HepG2 (cell line): ENCODE results near the gene CELSR2. TPM values are rescaled to one million over a fixed set of nuclear protein-coding genes. Genes with fewer than 3 reads are reported as not detected.
A peak's percentile ranks its signal among the peaks of the same experiment; 100 is the strongest.

Experiments used
- ATAC-seq: fragments of 200-7000 bp; cut with Tn5 transposase; 3 replicates; pipeline ENCODE4 v1.9.1; 2020; ENCODE audit warnings: mild to moderate bottlenecking, moderate library complexity
- BruUV-seq: library from RNA; stranded (reverse); fragments of 400-500 nt; replicated peaks from 2 replicates; lab custom pipeline; 2021; lab: Mats Ljungman, UMichigan
- CTCF ChIA-PET: fragments of 300-600 bp; formaldehyde crosslinking; extraction: SDS; loops from one replicate; lab custom pipeline; 2021; ENCODE audit warnings: low total read pairs, inconsistent platforms, low intra/inter-chr PET ratio; lab: Yijun Ruan, JAX
- POLR2A ChIA-PET: fragments of 350-600 bp; sonication (Branson Sonifier 250); formaldehyde crosslinking; loops from one replicate; lab custom pipeline; 2020; ENCODE audit warnings: antibody characterized with exemption, inconsistent platforms; lab: Yijun Ruan, JAX
- DNase-seq: peaks from one replicate; pipeline ENCODE4 v3.0.0-alpha.2; 2015; ENCODE audit warnings: low spot score
- FAIRE-seq: peaks from 3 replicates; lab custom pipeline; 2011; peaks lifted over from hg19 to GRCh38; lab: Jason Lieb, UNC
- H2AFZ ChIP-seq: one replicate; pipeline ENCODE4 v1.6.1; 2011; ENCODE audit warnings: low read length, inconsistent platforms
- H3K27ac ChIP-seq: fragments of 300-600 bp; 3 replicates; pipeline ENCODE4 v1.8.0; 2011; ENCODE audit warnings: mixed run types, mild to moderate bottlenecking, mixed read lengths, low read length, inconsistent platforms; ENCODE audit not compliant: insufficient read depth; ENCODE audit errors: extremely low read length
- H3K27me3 ChIP-seq, 2 experiments: fragments of 200-600 bp in 1 of 2; 2 replicates in 1 of 2; 3 replicates in 1 of 2; pipeline versions ENCODE4 v1.6.0 to v1.8.0; 2011; ENCODE audit warnings: low read length in 2 of 2, mild to moderate bottlenecking in 2 of 2, moderate library complexity in 2 of 2, inconsistent platforms in 1 of 2; ENCODE audit not compliant: insufficient read depth in 2 of 2, control insufficient read depth in 1 of 2
- H3K36me3 ChIP-seq, 2 experiments: fragments of 200-600 bp in 1 of 2; replicated peaks in 1 of 2; 2 replicates in 1 of 2; 3 replicates in 1 of 2; pipeline versions ENCODE4 v1.5.1 to v1.8.0; 2011; ENCODE audit warnings: low read length in 2 of 2, inconsistent platforms in 1 of 2; ENCODE audit not compliant: insufficient read depth in 2 of 2, control insufficient read depth in 1 of 2
- H3K4me1 ChIP-seq: 2 replicates; pipeline ENCODE4 v1.5.1; 2012; ENCODE audit warnings: low read length, inconsistent platforms; ENCODE audit not compliant: insufficient read depth
- H3K4me2 ChIP-seq: 2 replicates; pipeline ENCODE4 v1.6.0; 2011; ENCODE audit warnings: low read depth, low read length, inconsistent platforms
- H3K4me3 ChIP-seq, 3 experiments: fragments of 200-600 bp in 1 of 3; sonication (generic), shearing (Covaris generic) in 1 of 3; replicated peaks in 1 of 3; 2 replicates each; pipeline ENCODE4 v1.5.1; 2011 to 2016; ENCODE audit warnings: low read length in 3 of 3, inconsistent platforms in 2 of 3, low read depth in 2 of 3, mild to moderate bottlenecking in 2 of 3, control low read depth in 1 of 3, mixed read lengths in 1 of 3; ENCODE audit not compliant: insufficient read depth in 1 of 3
- H3K79me2 ChIP-seq: one replicate; pipeline ENCODE4 v1.6.1; 2011; ENCODE audit warnings: low read length, inconsistent platforms; ENCODE audit not compliant: insufficient read depth
- H3K9ac ChIP-seq: 2 replicates; pipeline ENCODE4 v1.6.0; 2011; ENCODE audit warnings: mild to moderate bottlenecking, low read depth, low read length, inconsistent platforms; ENCODE audit not compliant: insufficient read depth
- H3K9me3 ChIP-seq: 2 replicates; pipeline ENCODE4 v1.5.1; 2012; ENCODE audit warnings: mild to moderate bottlenecking, low read length
- H4K20me1 ChIP-seq: 2 replicates; pipeline ENCODE4 v1.6.0; 2011; ENCODE audit warnings: inconsistent platforms, mild to moderate bottlenecking, low read length, moderate library complexity; ENCODE audit not compliant: insufficient read depth
- ADNP ChIP-seq: sonication (generic); formaldehyde crosslinking; IDR thresholded peaks from 2 replicates; pipeline ENCODE4 v1.4.0; 2020; ENCODE audit warnings: missing genetic modification reagents
- AGO2 ChIP-seq: fragments of 200-400 bp; formaldehyde crosslinking; optimal IDR thresholded peaks from 2 replicates; pipeline ENCODE3; 2017; ENCODE audit warnings: mild to moderate bottlenecking, low read depth, low read length, moderate library complexity
- KLF9 ChIP-seq: IDR thresholded peaks from 2 replicates; pipeline ENCODE4 v1.6.1; 2016; ENCODE audit warnings: low read depth
- MEF2D ChIP-seq: sonication (generic); formaldehyde crosslinking; IDR thresholded peaks from 2 replicates; pipeline ENCODE4 v1.5.1; 2020; ENCODE audit warnings: mild to moderate bottlenecking, missing genetic modification reagents
- NCOA1 ChIP-seq: sonication (generic); formaldehyde crosslinking; IDR thresholded peaks from 2 replicates; pipeline ENCODE4 v1.9.0; 2021; ENCODE audit warnings: missing genetic modification reagents
- RBFOX2 ChIP-seq: fragments of 200-400 bp; formaldehyde crosslinking; IDR thresholded peaks from 2 replicates; pipeline ENCODE4 v1.6.1; 2017; ENCODE audit warnings: low read depth, mild to moderate bottlenecking, low read length
- TCF12 ChIP-seq, 2 experiments: fragments of 450-650 bp in 1 of 2; sonication (generic) in 1 of 2; formaldehyde crosslinking in 1 of 2; IDR thresholded peaks; 2 replicates each; pipeline versions ENCODE4 v1.6.1 to v1.8.0; 2017 to 2022; ENCODE audit warnings: antibody characterized with exemption in 1 of 2, mild to moderate bottlenecking in 1 of 2, missing genetic modification reagents in 1 of 2, moderate library complexity in 1 of 2
- ZFP1 ChIP-seq: IDR thresholded peaks from 2 replicates; pipeline ENCODE4 v1.6.1; 2016
- ZMYM2 ChIP-seq: sonication (generic); formaldehyde crosslinking; IDR thresholded peaks from 2 replicates; pipeline ENCODE4 v1.8.0; 2022; ENCODE audit warnings: mild to moderate bottlenecking, missing genetic modification reagents
- ZNF362 ChIP-seq: sonication (generic); formaldehyde crosslinking; IDR thresholded peaks from 2 replicates; pipeline ENCODE4 v1.4.0; 2020; ENCODE audit warnings: missing genetic modification reagents, mild to moderate bottlenecking, borderline replicate concordance
- ZNF407 ChIP-seq: sonication (generic); formaldehyde crosslinking; IDR thresholded peaks from one replicate; pipeline ENCODE4 v1.5.1; 2020; ENCODE audit warnings: mild to moderate bottlenecking, missing genetic modification reagents; ENCODE audit errors: not compliant biosample characterization
- ZNF570 ChIP-seq: sonication (generic); formaldehyde crosslinking; IDR thresholded peaks from 2 replicates; pipeline ENCODE4 v1.4.0; 2020; ENCODE audit warnings: mild to moderate bottlenecking, missing genetic modification reagents, borderline replicate concordance
- ZNF740 ChIP-seq: sonication (generic); formaldehyde crosslinking; IDR thresholded peaks from 2 replicates; pipeline ENCODE4 v1.4.0; 2020; ENCODE audit warnings: missing genetic modification reagents
- ZNF878 ChIP-seq: sonication (generic); formaldehyde crosslinking; IDR thresholded peaks from 2 replicates; pipeline ENCODE4 v1.8.1; 2023; ENCODE audit warnings: mild to moderate bottlenecking, missing genetic modification reagents, moderate library complexity
- WGBS: methylation state at CpG from one replicate; pipeline ENCODE4 v1.1.6; 2017; ENCODE audit warnings: low lambda C conversion rate; 5-methylcytosine and 5-hydroxymethylcytosine counted together
- in situ Hi-C: cut with HindIII; loops from 2 replicates; pipeline ENCODE4 v1.10.0; 2017; ENCODE audit warnings: low pct_unique_long_range_greater_than_20kb; ENCODE audit not compliant: extremely low pct_ligation_motif_present
- intact Hi-C: fragments of 100-400 bp; cut with micrococcal nuclease; formaldehyde crosslinking; loops from one replicate; pipeline ENCODE4 v1.10.0; 2022; ENCODE audit not compliant: unreplicated experiment
- polyA plus RNA-seq, 8 experiments: library from polyadenylated mRNA; depleted of rRNA in 3 of 8; stranded (reverse) in 7 of 8; unstranded in 1 of 8; fragments of >200 nt; fragmentation: Illumina TruSeq in 4 of 8; extraction: Trizol in 4 of 8; gene quantifications; 2 replicates each; pipeline versions ENCODE4 v1.2.1 to v1.2.3, GENCODE V29; 2011 to 2016; ENCODE audit warnings: low read depth in 4 of 8, missing spikeins in 1 of 8, mixed read lengths in 1 of 8; ENCODE audit not compliant: insufficient read depth in 1 of 8
- total RNA-seq, 5 experiments: library from RNA; depleted of rRNA; stranded (reverse); fragments of >200 nt; fragmentation: Illumina TruSeq; extraction: Trizol; gene quantifications; 2 replicates each; pipeline ENCODE4 v1.2.3, GENCODE V29; 2016; ENCODE audit warnings: low read depth in 1 of 5

CELSR2 gene
- total and polyA plus RNA-seq, 2 of the 13 experiments (the other 11 are each of a cell fraction or from before 2014, with no cell fraction given) = 4.0 to 6.6 TPM

- WGBS = 86% methylated on average over 23 of the region's 30 CpGs
- peaks cover 64% of the 10 kb centered on the region for H3K4me1 ChIP-seq
- no peak for ATAC-seq
- no peak overlapping the region for H3K9ac ChIP-seq
- DNase-seq = no peak
- H4K20me1 ChIP-seq = no peaks in the 10 kb centered on the region
- CTCF ChIA-PET = interaction anchor here (2.5 kb wide), 1 partner anchor 10 kb away, joined by 12 read pairs; no protein-coding TSS in a partner anchor
- H3K9me3 ChIP-seq = no peaks in the 10 kb centered on the region
- POLR2A ChIA-PET = interaction anchor here (2.2 kb wide), 1 partner anchor 26 kb away, joined by 8 read pairs; no protein-coding TSS in a partner anchor
- H3K36me3 ChIP-seq = 0 out of 5 replicates have a peak, but pooled peaks cover 2% of the 10 kb centered on the region in 2 experiments
- H3K4me2 ChIP-seq = peak overlapping the region; percentile 68; the same call in 1 of the 2 replicates
- peak overlapping the region; percentile 66 for H3K27ac ChIP-seq
- H3K4me3 ChIP-seq = no peak overlapping the region
- in situ Hi-C loops (loop anchor here (5.0 kb wide), 1 partner anchor 49 kb away; no protein-coding TSS in a partner anchor), intact Hi-C loops (loop anchor here (1.0 to 10.0 kb wide), 2 partner anchors 10 to 71 kb away; no protein-coding TSS in a partner anchor)
- no peak overlapping the region for H2AFZ ChIP-seq
- no peaks in the 10 kb centered on the region for H3K27me3 ChIP-seq
- BruUV-seq = no TSS peak
- FAIRE-seq = no peak
- H3K79me2 ChIP-seq = no peaks in the 10 kb centered on the region
- TF ChIP-seq ZNF407 = no peak
- peak; percentile 56 for TF ChIP-seq AGO2
- no peak for TF ChIP-seq MEF2D (CRISPR knock-in tag)
- TF ChIP-seq TCF12 (IDR thresholded peaks at IDR 0.05) = no peak
- no peak for TF ChIP-seq TCF12 (CRISPR knock-in tag; IDR thresholded peaks at IDR 0.05)
- 0 out of 2 replicates have a peak, but pooled peaks have one; percentile 22 for TF ChIP-seq ZNF740 (CRISPR knock-in tag)
- TF ChIP-seq ZMYM2 (CRISPR knock-in tag) = no peak
- TF ChIP-seq ZFP1 (CRISPR knock-in tag) = no peak
- no peak for TF ChIP-seq NCOA1 (CRISPR knock-in tag)
- 0 out of 2 replicates have a peak, but pooled peaks have one; percentile 29 for TF ChIP-seq RBFOX2
- no peak for TF ChIP-seq ZNF878 (CRISPR knock-in tag)
- TF ChIP-seq ZNF362 = no peak
- no peak for TF ChIP-seq ZNF570 (CRISPR knock-in tag)
- no peak for TF ChIP-seq KLF9 (CRISPR knock-in tag)
- TF ChIP-seq ADNP (CRISPR knock-in tag) = no peak
Observed at GRCh38 chr1:109273570-109274288, 24.4 kb downstream of the CELSR2 start.
